Keratinocyte (primary cell): Measurements from ENCODE around the gene SMPD1. TPM values are rescaled to one million over a fixed set of nuclear protein-coding genes. Genes with fewer than 3 reads are reported as not detected.

Experiments used
- DNase-seq: peaks from one replicate; pipeline ENCODE4 v3.0.0-alpha.2; 2011; ENCODE audit warnings: low read depth, missing footprints, low spot score
- FAIRE-seq: peaks from 2 replicates; lab custom pipeline; 2011; peaks lifted over from hg19 to GRCh38; lab: Jason Lieb, UNC
- H2AFZ ChIP-seq: 2 replicates; pipeline ENCODE4 v1.6.0; 2012; ENCODE audit warnings: low read length, control low read depth, inconsistent platforms; ENCODE audit not compliant: control insufficient read depth
- H3K27ac ChIP-seq: 2 replicates; pipeline ENCODE4 v1.5.1; 2011; ENCODE audit warnings: low read length; ENCODE audit not compliant: control insufficient read depth, insufficient read depth
- H3K27me3 ChIP-seq: 3 replicates; pipeline ENCODE4 v1.6.0; 2011; ENCODE audit warnings: low read length; ENCODE audit not compliant: control insufficient read depth, insufficient read depth; ENCODE audit errors: extremely low read depth
- H3K36me3 ChIP-seq, 2 experiments: 2 replicates in 1 of 2; 3 replicates in 1 of 2; pipeline ENCODE4 v1.5.1; 2011; ENCODE audit warnings: low read length in 2 of 2, mild to moderate bottlenecking in 1 of 2; ENCODE audit not compliant: control insufficient read depth in 2 of 2, insufficient read depth in 2 of 2; ENCODE audit errors: extremely low read depth in 1 of 2
- H3K4me1 ChIP-seq: 3 replicates; pipeline ENCODE4 v1.5.1; 2011; ENCODE audit warnings: low read length; ENCODE audit not compliant: control insufficient read depth, insufficient read depth; ENCODE audit errors: extremely low read depth
- H3K4me2 ChIP-seq: 3 replicates; pipeline ENCODE4 v1.6.0; 2011; ENCODE audit warnings: low read depth, low read length; ENCODE audit not compliant: control insufficient read depth, insufficient read depth; ENCODE audit errors: extremely low read depth
- H3K4me3 ChIP-seq, 3 experiments: fragments of 200-600 bp in 1 of 3; sonication (generic) in 1 of 3; 2 replicates in 2 of 3; 3 replicates in 1 of 3; pipeline ENCODE4 v1.5.1; 2011 to 2016; ENCODE audit warnings: low read length in 3 of 3, mild to moderate bottlenecking in 3 of 3, control low read depth in 2 of 3, inconsistent platforms in 1 of 3, low read depth in 1 of 3, mixed read lengths in 1 of 3, mixed run types in 1 of 3, moderate library complexity in 1 of 3; ENCODE audit not compliant: control insufficient read depth in 2 of 3, insufficient read depth in 2 of 3; ENCODE audit errors: extremely low read depth in 1 of 3
- H3K79me2 ChIP-seq: 2 replicates; pipeline ENCODE4 v1.6.0; 2012; ENCODE audit warnings: low read length; ENCODE audit not compliant: control insufficient read depth, insufficient read depth
- H3K9ac ChIP-seq: 3 replicates; pipeline ENCODE4 v1.6.0; 2011; ENCODE audit warnings: low read length; ENCODE audit not compliant: control insufficient read depth, insufficient read depth; ENCODE audit errors: extremely low read depth
- H3K9me1 ChIP-seq: 3 replicates; pipeline ENCODE4 v1.6.0; 2011; ENCODE audit warnings: low read length; ENCODE audit not compliant: control insufficient read depth, insufficient read depth; ENCODE audit errors: extremely low read depth
- H3K9me3 ChIP-seq: 2 replicates; pipeline ENCODE4 v1.5.1; 2012; ENCODE audit warnings: low read depth, low read length; ENCODE audit not compliant: control insufficient read depth
- H4K20me1 ChIP-seq: 3 replicates; pipeline ENCODE4 v1.6.0; 2011; ENCODE audit warnings: low read length; ENCODE audit not compliant: control insufficient read depth, insufficient read depth; ENCODE audit errors: extremely low read depth
- EZH2 ChIP-seq: IDR thresholded peaks from one replicate; pipeline ENCODE4 v1.6.1; 2012; ENCODE audit warnings: inconsistent platforms, mild to moderate bottlenecking, low read length, moderate library complexity
- dilution Hi-C: fragments of 300-500 bp; cut with MboI; formaldehyde crosslinking; loops from one replicate; pipeline ENCODE4 v1.7.0; 2020; ENCODE audit warnings: low sequenced_read_pairs; ENCODE audit not compliant: extremely low pct_ligation_motif_present
- polyA plus RNA-seq, 5 experiments: library from polyadenylated mRNA; depleted of rRNA in 3 of 5; stranded (reverse) in 3 of 5; stranded (forward) in 1 of 5; unstranded in 1 of 5; fragments of >200 nt; gene quantifications; 1 replicate in 1 of 5; 2 replicates in 3 of 5; 3 replicates in 1 of 5; pipeline versions ENCODE4 v1.2.1 to v1.2.3, GENCODE V29; 2011 to 2012; ENCODE audit warnings: missing spikeins in 2 of 5, low read depth in 1 of 5, low replicate concordance in 1 of 5
- TF ChIP-seq, protein P1 (sequence below), 3 experiments: IDR thresholded peaks in 1 of 3; conservative IDR thresholded peaks in 1 of 3; optimal IDR thresholded peaks in 1 of 3; 2 replicates in 2 of 3; 3 replicates in 1 of 3; pipeline versions ENCODE3 to v1.5.1; 2011; ENCODE audit warnings: low read length in 3 of 3, mild to moderate bottlenecking in 3 of 3, moderate library complexity in 2 of 3, control low read depth in 1 of 3, inconsistent platforms in 1 of 3; ENCODE audit not compliant: insufficient read depth in 2 of 3; ENCODE audit errors: extremely low read depth in 1 of 3

Gene SMPD1
- polyA plus RNA-seq, 1 donor (not counting 4 experiments of a cell fraction or from before 2014, with no cell fraction given) = 8.0 TPM

GRCh38 chr11:6400431-6401345 lies 10.4 kb downstream of the SMPD1 start:
- Histone ChIP-seq H3K4me2 (no peak overlapping the region), H3K27me3 (no peaks in the 10 kb centered on the region), H3K79me2 (no peaks in the 10 kb centered on the region), H3K27ac (no peak overlapping the region), H3K36me3 (no peaks in the 10 kb centered on the region), H3K4me1 (no peaks in the 10 kb centered on the region), H4K20me1 (no peaks in the 10 kb centered on the region), H2AFZ (no peak overlapping the region), H3K9ac (no peak overlapping the region), H3K9me3 (no peaks in the 10 kb centered on the region), H3K4me3 (no peak overlapping the region), H3K9me1 (no peaks in the 10 kb centered on the region)
- DNase-seq (no peak), FAIRE-seq (no peak)
- dilution Hi-C loops = no loop called here
- TF ChIP-seq EZH2 = no peak
- TF ChIP-seq, protein P1, sequence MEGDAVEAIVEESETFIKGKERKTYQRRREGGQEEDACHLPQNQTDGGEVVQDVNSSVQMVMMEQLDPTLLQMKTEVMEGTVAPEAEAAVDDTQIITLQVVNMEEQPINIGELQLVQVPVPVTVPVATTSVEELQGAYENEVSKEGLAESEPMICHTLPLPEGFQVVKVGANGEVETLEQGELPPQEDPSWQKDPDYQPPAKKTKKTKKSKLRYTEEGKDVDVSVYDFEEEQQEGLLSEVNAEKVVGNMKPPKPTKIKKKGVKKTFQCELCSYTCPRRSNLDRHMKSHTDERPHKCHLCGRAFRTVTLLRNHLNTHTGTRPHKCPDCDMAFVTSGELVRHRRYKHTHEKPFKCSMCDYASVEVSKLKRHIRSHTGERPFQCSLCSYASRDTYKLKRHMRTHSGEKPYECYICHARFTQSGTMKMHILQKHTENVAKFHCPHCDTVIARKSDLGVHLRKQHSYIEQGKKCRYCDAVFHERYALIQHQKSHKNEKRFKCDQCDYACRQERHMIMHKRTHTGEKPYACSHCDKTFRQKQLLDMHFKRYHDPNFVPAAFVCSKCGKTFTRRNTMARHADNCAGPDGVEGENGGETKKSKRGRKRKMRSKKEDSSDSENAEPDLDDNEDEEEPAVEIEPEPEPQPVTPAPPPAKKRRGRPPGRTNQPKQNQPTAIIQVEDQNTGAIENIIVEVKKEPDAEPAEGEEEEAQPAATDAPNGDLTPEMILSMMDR (optimal IDR thresholded peaks at IDR 0.05 in 1 of 3, IDR thresholded peaks at IDR 0.05 in 1 of 3, conservative IDR thresholded peaks at IDR 0.05 in 1 of 3; ENCODE audit: extremely low read depth in 1 of 3, insufficient read depth in 2 of 3, low read length in 3 of 3) = no peak

GRCh38 chr11:6401464-6401863 lies 11.2 kb downstream of the SMPD1 start:
- no peaks in the 10 kb centered on the region for H3K36me3 ChIP-seq
- H3K9me1 ChIP-seq = no peaks in the 10 kb centered on the region
- H3K27me3 ChIP-seq = no peaks in the 10 kb centered on the region
- FAIRE-seq = no peak
- no peaks in the 10 kb centered on the region for H3K9me3 ChIP-seq
- H3K4me3 ChIP-seq = no peak overlapping the region
- H3K27ac ChIP-seq = no peak overlapping the region
- TF ChIP-seq, protein P1 (optimal IDR thresholded peaks at IDR 0.05 in 1 of 3, IDR thresholded peaks at IDR 0.05 in 1 of 3, conservative IDR thresholded peaks at IDR 0.05 in 1 of 3; ENCODE audit: extremely low read depth in 1 of 3, insufficient read depth in 2 of 3, low read length in 3 of 3) = no peak
- no peak for TF ChIP-seq EZH2
- no peak for DNase-seq
- dilution Hi-C loops = no loop called here
- H3K4me2 ChIP-seq = no peak overlapping the region
- no peak overlapping the region for H2AFZ ChIP-seq
- H3K9ac ChIP-seq = no peak overlapping the region
- H3K4me1 ChIP-seq = no peaks in the 10 kb centered on the region
- no peaks in the 10 kb centered on the region for H4K20me1 ChIP-seq
- no peaks in the 10 kb centered on the region for H3K79me2 ChIP-seq
